Measurements from ENCODE around the gene SLU7. TPM values are rescaled to one million over a fixed set of nuclear protein-coding genes. Genes with fewer than 3 reads are reported as not detected.

Gene SLU7
- total and polyA plus RNA-seq, 4 donors, result 26.7 to 35.6 (median 34.8) TPM

- no peaks in the 10 kb centered on the region for H3K27me3 ChIP-seq (ENCODE audit: control insufficient read depth in 3 of 3, insufficient read depth in 3 of 3, low read length in 2 of 3)
- TF ChIP-seq CTCF (IDR thresholded peaks at IDR 0.05; ENCODE audit: control extremely low read depth, extremely low read depth), result no peak
- ATAC-seq (ENCODE audit: insufficient read depth, low FRiP score), result no peak
- no peak overlapping the region for H3K9ac ChIP-seq (ENCODE audit: insufficient read depth in 1 of 2, low read length in 2 of 2)
- peaks cover 0 to 13% (median 0%) of the 10 kb centered on the region in 5 donors for H3K4me1 ChIP-seq (ENCODE audit: control insufficient read depth in 5 of 5, insufficient read depth in 5 of 5, low read length in 5 of 5)
- no peak overlapping the region for H3K27ac ChIP-seq (ENCODE audit: low read depth in 1 of 2, low read length in 1 of 2)
- WGBS, 2 donors, result 94% methylated on average over 4 of the region's 4 CpGs
- no peak overlapping the region for H3K4me3 ChIP-seq
- no peaks in the 10 kb centered on the region for H3K36me3 ChIP-seq (ENCODE audit: control insufficient read depth in 4 of 4, insufficient read depth in 4 of 4, low read length in 4 of 4)
- H3K9me3 ChIP-seq (ENCODE audit: control insufficient read depth in 4 of 4, insufficient read depth in 3 of 4, low read length in 3 of 4), result no peaks in the 10 kb centered on the region
- no peak for DNase-seq
Measured at GRCh38 chr5:160436017-160436416, 17.1 kb upstream of the SLU7 start.

DNA sequence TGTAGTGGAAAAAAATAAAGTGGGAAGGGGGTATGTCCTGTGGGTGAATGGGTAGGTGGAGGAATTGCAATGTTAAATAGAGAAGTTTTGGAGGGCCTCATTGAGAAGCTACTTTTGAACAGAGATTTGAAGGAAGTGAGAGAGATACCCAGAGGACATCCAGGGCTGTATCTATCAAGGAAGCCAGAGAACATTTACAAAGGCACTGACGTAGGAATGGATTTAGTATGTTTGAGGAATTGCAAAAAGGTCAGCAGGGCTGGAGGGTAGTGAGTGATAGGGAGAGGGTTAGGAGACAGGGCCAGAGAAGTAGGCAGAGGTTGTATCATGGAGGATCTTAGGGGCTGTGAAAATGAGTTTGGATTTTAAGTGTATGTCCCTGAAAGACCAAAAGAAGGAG is 16.7 kb upstream of the SLU7 start:
- Histone ChIP-seq H3K27ac (ENCODE audit: low read depth in 1 of 2, low read length in 1 of 2) (no peak overlapping the region), H3K4me1 (ENCODE audit: control insufficient read depth in 5 of 5, insufficient read depth in 5 of 5, low read length in 5 of 5) (peaks cover 0 to 13% (median 0%) of the 10 kb centered on the region in 5 donors), H3K9ac (ENCODE audit: insufficient read depth in 1 of 2, low read length in 2 of 2) (no peak overlapping the region), H3K4me3 (no peak overlapping the region), H3K27me3 (ENCODE audit: control insufficient read depth in 3 of 3, insufficient read depth in 3 of 3, low read length in 2 of 3) (no peaks in the 10 kb centered on the region), H3K36me3 (ENCODE audit: control insufficient read depth in 4 of 4, insufficient read depth in 4 of 4, low read length in 4 of 4) (no peaks in the 10 kb centered on the region), H3K9me3 (ENCODE audit: control insufficient read depth in 4 of 4, insufficient read depth in 3 of 4, low read length in 3 of 4) (no peaks in the 10 kb centered on the region)
- TF ChIP-seq CTCF (IDR thresholded peaks at IDR 0.05; ENCODE audit: control extremely low read depth, extremely low read depth), result no peak
- no peak for ATAC-seq (ENCODE audit: insufficient read depth, low FRiP score)
- WGBS, 2 donors, result 72 to 85% methylated on average over 1 of the region's 1 CpG
- DNase-seq, result no peak

DNA sequence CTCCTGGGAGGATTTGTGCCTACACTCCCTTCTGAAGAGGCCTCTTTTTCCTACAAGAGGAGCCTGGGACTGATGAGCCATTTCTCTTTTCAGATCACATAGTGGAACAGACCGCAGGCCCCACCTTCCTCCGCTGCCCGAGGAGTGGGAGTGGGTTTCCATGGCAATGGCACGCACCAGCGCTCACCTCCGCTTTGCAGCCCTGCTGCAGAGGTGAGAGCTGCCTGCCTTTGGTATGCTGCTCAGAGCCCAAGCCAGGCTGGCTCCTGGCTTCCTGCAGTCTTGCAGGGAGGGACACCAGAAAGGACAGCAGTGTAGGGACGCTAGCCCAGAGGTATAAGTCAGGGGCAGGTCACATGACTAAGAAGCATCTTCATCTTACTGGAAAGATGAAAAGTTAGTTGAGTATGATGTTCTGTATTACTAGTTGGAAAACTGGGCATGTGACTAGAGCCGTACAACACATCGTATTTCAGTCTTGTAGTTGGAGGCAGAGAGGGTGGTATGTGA is 15.2 kb upstream of the SLU7 start:
- TF ChIP-seq CTCF (IDR thresholded peaks at IDR 0.05; ENCODE audit: control extremely low read depth, extremely low read depth), result no peak
- peak; percentile 37 to 80 (median 75) for DNase-seq
- H3K4me3 ChIP-seq, result no peak overlapping the region
- H3K36me3 ChIP-seq (ENCODE audit: control insufficient read depth in 4 of 4, insufficient read depth in 4 of 4, low read length in 4 of 4), result no peaks in the 10 kb centered on the region
- peaks cover 0 to 13% (median 0%) of the 10 kb centered on the region in 5 donors for H3K4me1 ChIP-seq (ENCODE audit: control insufficient read depth in 5 of 5, insufficient read depth in 5 of 5, low read length in 5 of 5)
- no peak overlapping the region for H3K27ac ChIP-seq (ENCODE audit: low read depth in 1 of 2, low read length in 1 of 2)
- no peaks in the 10 kb centered on the region for H3K27me3 ChIP-seq (ENCODE audit: control insufficient read depth in 3 of 3, insufficient read depth in 3 of 3, low read length in 2 of 3)
- no peak overlapping the region for H3K9ac ChIP-seq (ENCODE audit: insufficient read depth in 1 of 2, low read length in 2 of 2)
- H3K9me3 ChIP-seq (ENCODE audit: control insufficient read depth in 4 of 4, insufficient read depth in 3 of 4, low read length in 3 of 4), result no peaks in the 10 kb centered on the region
- 70 to 81% methylated on average over 9 of the region's 9 CpGs for WGBS, 2 donors
- ATAC-seq (ENCODE audit: insufficient read depth, low FRiP score), result no peak

DNA sequence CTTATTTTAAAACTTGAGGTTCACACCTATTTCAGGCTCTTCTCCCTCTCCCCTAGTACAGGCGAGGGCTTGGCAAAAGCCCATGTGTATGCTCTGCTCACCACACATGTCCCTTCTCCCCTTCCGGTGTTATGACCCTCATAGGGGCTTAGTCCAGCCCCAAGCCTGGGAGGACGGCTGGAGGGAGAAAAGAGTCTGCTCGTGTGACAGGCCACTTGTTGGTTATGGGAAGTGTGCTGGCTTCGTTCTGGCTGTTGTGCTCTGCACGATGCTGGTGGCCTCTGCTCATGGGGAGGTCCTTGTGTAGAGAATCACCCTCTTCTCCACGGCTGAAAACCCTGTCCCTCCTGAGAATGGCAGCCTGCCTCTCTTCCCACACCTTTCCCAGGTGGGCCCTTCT is 13.9 kb upstream of the SLU7 start:
- H3K9ac ChIP-seq (ENCODE audit: insufficient read depth in 1 of 2, low read length in 2 of 2), result no peak overlapping the region
- H3K27me3 ChIP-seq (ENCODE audit: control insufficient read depth in 3 of 3, insufficient read depth in 3 of 3, low read length in 2 of 3), result no peaks in the 10 kb centered on the region
- DNase-seq, result no peak
- peaks cover 0 to 6% (median under 1%) of the 10 kb centered on the region in 4 donors for H3K36me3 ChIP-seq (ENCODE audit: control insufficient read depth in 4 of 4, insufficient read depth in 4 of 4, low read length in 4 of 4)
- no peak for TF ChIP-seq CTCF (IDR thresholded peaks at IDR 0.05; ENCODE audit: control extremely low read depth, extremely low read depth)
- no peaks in the 10 kb centered on the region for H3K9me3 ChIP-seq (ENCODE audit: control insufficient read depth in 4 of 4, insufficient read depth in 3 of 4, low read length in 3 of 4)
- 93 to 95% methylated on average over 7 of the region's 7 CpGs for WGBS, 2 donors
- no peak overlapping the region for H3K4me3 ChIP-seq
- no peak overlapping the region for H3K27ac ChIP-seq (ENCODE audit: low read depth in 1 of 2, low read length in 1 of 2)
- no peak for ATAC-seq (ENCODE audit: insufficient read depth, low FRiP score)
- H3K4me1 ChIP-seq (ENCODE audit: control insufficient read depth in 5 of 5, insufficient read depth in 5 of 5, low read length in 5 of 5), result peaks cover 0 to 6% (median 0%) of the 10 kb centered on the region in 5 donors

Measured in lung (tissue), 12 donors.